GM06990 (cell line): ENCODE results near the gene GPR61.

Source experiments
- DNase-seq: peaks from one replicate; pipeline ENCODE4 v3.0.0-alpha.2; 2011; ENCODE audit not compliant: insufficient read length; ENCODE audit errors: extremely low read depth
- H3K27me3 ChIP-seq: replicated peaks from 2 replicates; pipeline ENCODE4 v1.6.0; 2011; ENCODE audit warnings: low read length; ENCODE audit not compliant: control insufficient read depth, insufficient read depth
- H3K36me3 ChIP-seq: 2 replicates; pipeline ENCODE4 v1.5.1; 2011; ENCODE audit warnings: low read length; ENCODE audit not compliant: control insufficient read depth, insufficient read depth
- H3K4me3 ChIP-seq: replicated peaks from 2 replicates; pipeline ENCODE4 v1.5.1; 2011; ENCODE audit warnings: low read depth, mild to moderate bottlenecking, control low read depth, low read length
- TF ChIP-seq, protein P1 (sequence below): IDR thresholded peaks from 2 replicates; pipeline ENCODE4 v1.5.1; 2011; ENCODE audit warnings: low read length, control low read depth, mild to moderate bottlenecking, inconsistent platforms; ENCODE audit not compliant: insufficient read depth, poor library complexity, severe bottlenecking

The GPR61 gene

DNA sequence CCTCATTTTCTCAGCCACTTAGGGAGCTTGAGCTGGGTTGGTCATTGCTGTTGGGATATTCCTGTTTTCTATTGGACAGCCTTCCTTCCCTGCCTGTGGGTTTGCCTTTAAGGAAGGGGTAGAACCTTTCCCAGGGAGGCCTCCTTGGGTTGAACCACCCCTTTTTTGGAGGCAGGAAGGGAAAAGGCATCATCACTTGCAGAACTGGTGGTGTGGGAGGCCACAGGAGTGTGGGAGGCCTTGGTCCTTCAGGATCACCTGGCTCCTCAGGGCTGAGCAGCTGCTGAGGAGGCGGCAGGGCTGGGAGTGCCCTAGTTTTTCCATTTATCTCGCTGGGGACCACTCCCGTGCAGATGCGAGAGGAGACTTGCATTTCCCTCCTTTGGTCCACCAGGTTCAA lies 46.4 kb upstream of the GPR61 start:
- H3K4me3 ChIP-seq, result no peak overlapping the region
- H3K36me3 ChIP-seq, result peaks cover 22% of the 10 kb centered on the region
- TF ChIP-seq, protein P1, sequence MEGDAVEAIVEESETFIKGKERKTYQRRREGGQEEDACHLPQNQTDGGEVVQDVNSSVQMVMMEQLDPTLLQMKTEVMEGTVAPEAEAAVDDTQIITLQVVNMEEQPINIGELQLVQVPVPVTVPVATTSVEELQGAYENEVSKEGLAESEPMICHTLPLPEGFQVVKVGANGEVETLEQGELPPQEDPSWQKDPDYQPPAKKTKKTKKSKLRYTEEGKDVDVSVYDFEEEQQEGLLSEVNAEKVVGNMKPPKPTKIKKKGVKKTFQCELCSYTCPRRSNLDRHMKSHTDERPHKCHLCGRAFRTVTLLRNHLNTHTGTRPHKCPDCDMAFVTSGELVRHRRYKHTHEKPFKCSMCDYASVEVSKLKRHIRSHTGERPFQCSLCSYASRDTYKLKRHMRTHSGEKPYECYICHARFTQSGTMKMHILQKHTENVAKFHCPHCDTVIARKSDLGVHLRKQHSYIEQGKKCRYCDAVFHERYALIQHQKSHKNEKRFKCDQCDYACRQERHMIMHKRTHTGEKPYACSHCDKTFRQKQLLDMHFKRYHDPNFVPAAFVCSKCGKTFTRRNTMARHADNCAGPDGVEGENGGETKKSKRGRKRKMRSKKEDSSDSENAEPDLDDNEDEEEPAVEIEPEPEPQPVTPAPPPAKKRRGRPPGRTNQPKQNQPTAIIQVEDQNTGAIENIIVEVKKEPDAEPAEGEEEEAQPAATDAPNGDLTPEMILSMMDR, result no peak
- DNase-seq, result no peak
- H3K27me3 ChIP-seq, result no peaks in the 10 kb centered on the region

DNA sequence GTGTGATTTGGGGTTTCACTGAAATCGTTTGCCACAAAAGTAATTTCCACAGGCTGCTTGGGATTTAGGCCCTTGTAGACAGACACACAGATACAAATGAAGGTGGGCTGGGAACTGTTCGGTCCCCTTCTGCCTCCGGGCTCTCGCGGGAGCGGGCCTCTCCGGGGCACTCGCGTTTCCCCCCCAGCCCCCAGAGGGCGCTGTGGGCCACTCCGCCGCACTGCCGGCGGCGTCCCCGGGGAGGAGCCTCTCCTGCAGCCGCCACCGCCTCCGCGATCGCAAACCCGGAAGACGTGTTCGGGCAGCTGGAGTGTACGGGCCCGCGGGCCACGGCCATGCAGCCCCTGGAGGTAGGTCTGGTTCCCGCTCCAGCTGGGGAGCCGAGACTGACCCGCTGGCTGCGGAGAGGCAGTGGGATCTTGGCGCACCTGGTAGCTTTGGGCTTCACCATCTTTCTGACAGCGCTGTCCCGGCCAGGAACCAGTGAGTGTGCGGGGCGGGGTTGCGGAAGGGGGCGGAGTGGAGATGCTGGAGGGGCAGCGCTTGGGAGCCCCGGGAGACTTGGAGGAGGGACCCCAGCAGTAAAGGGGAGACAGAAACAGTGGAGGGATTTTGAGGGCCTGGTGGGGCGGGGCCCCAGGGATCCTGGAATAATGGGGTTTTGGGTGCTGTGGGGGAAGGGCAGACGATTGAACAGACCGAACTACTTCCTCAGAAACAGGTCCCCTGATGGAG lies 45.7 kb upstream of the GPR61 start, which contains the start of gene CYB561D1:
Gene CYB561D1, plus strand, starts transcription at position 290 of the 735 bp plus-strand sequence. Its CDS starts 46 bp downstream, at position 336.
- no peaks in the 10 kb centered on the region for H3K27me3 ChIP-seq
- peak within 1 kb of the TSS; percentile 79 for H3K4me3 ChIP-seq
- H3K36me3 ChIP-seq, result peaks cover 24% of the 10 kb centered on the region
- TF ChIP-seq, protein P1, result peak; percentile 90
- DNase-seq, result peak; percentile 93

DNA sequence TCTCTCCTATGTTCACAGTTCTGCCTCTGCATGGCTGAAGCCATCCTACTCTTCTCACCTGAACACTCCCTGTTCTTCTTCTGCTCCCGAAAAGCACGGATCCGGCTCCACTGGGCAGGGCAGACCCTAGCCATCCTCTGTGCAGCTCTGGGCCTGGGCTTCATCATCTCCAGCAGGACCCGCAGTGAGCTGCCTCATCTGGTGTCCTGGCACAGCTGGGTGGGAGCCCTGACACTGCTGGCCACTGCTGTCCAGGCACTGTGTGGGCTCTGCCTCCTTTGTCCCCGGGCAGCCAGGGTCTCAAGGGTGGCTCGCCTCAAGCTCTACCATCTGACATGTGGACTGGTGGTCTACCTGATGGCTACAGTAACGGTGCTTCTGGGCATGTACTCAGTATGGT lies 43.9 kb upstream of the GPR61 start:
- Histone ChIP-seq H3K4me3 (no peak overlapping the region), H3K27me3 (no peaks in the 10 kb centered on the region), H3K36me3 (peaks cover 24% of the 10 kb centered on the region)
- TF ChIP-seq, protein P1, result no peak
- no peak for DNase-seq

- no peaks in the 10 kb centered on the region for H3K27me3 ChIP-seq
- peaks cover 21% of the 10 kb centered on the region for H3K36me3 ChIP-seq
- TF ChIP-seq, protein P1, result no peak
- H3K4me3 ChIP-seq, result no peak overlapping the region
- no peak for DNase-seq
These were observed 42.1 kb upstream of the GPR61 start for GRCh38 chr1:109497449-109498160.

GRCh38 chr1:109498161-109498801 lies 41.4 kb upstream of the GPR61 start:
- H3K36me3 ChIP-seq, result peaks cover 21% of the 10 kb centered on the region
- H3K4me3 ChIP-seq, result no peak overlapping the region
- TF ChIP-seq, protein P1, result peak; percentile 60
- no peak for DNase-seq
- H3K27me3 ChIP-seq, result no peaks in the 10 kb centered on the region
